GM19324 (cell line): ENCODE data around the gene PMF1.
A peak's percentile ranks its signal among the peaks of the same experiment; 100 is the strongest.
"Not testable (repeated sequence)": the region's sequence is repeated elsewhere in the genome, so short reads cannot be mapped to it uniquely, and the experiment has no call there.

Experiments used
- ATAC-seq: cut with Tn5 transposase; IDR thresholded peaks from one replicate; pipeline ENCODE4 v1.9.1; 2021; ENCODE audit warnings: mild to moderate bottlenecking, moderate library complexity; ENCODE audit not compliant: unreplicated experiment, low FRiP score

Gene PMF1

GRCh38 chr1:156195853-156196252, 17.0 kb upstream of the PMF1 start:
- ATAC-seq: no peak

DNA sequence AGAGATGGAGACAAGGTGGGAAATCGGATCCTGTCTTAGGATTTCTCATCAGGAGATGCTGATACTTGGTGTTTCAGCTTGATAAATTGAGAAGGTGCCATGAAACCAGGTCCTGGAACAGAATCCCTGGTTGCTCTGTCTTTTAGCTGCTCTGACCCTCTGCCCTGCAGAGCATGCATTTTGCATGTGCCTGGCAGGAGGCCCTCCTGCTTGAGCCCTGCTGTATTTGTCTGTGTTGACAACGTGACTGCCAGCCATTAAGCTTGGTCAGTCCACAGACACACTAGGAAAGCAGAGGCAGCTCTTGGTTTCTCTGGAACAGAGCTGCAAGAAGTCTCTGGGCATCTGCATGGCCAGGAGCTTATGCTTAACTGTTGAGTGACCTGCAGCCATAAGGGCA, 16.4 kb upstream of the PMF1 start:
- ATAC-seq: no peak

DNA sequence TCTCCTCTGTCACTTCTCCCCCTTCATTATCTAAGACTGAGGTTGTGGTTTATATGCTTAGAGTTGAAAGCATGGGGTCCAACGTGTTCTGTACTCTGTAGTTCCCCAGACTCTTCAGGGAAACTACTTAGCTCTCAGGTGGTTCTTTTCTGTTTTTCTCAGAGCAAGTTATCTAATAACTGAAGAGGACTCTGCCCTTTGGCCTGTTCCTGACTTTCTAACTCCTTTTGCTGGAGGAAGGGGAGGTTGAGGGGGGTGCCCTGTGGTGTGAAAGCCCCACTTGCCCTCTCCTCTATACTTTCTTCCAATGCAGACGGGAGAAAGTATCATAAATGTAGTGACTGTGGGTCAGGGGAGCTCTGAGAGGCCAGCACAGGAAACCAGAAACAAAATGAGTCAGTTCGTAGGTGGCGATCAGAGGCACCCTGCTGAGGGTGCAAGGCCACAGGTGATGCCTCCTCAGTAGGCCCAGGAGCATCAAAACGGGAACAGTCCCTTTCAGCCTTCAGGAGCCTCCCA, 13.9 kb upstream of the PMF1 start:
- no peak for ATAC-seq

DNA sequence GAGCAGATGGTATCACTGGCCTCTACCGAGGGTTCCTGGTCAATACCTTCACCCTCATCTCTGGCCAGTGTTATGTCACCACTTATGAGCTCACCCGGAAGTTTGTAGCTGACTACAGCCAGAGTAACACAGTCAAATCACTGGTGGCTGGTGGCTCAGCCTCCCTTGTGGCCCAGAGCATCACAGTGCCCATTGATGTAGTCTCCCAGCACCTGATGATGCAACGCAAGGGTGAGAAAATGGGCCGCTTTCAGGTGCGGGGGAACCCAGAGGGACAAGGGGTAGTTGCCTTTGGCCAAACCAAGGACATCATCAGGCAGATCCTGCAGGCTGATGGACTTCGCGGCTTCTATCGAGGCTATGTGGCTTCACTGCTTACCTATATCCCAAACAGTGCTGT, 12.8 kb upstream of the PMF1 start:
- ATAC-seq: no peak

- no peak for ATAC-seq
Observed at GRCh38 chr1:156203331-156203730, 9.5 kb upstream of the PMF1 start.

- no peak for ATAC-seq
Observed at GRCh38 chr1:156204686-156205085, 8.1 kb upstream of the PMF1 start.

GRCh38 chr1:156211243-156211642, 1.6 kb upstream of the PMF1 start:
- ATAC-seq: no peak

DNA sequence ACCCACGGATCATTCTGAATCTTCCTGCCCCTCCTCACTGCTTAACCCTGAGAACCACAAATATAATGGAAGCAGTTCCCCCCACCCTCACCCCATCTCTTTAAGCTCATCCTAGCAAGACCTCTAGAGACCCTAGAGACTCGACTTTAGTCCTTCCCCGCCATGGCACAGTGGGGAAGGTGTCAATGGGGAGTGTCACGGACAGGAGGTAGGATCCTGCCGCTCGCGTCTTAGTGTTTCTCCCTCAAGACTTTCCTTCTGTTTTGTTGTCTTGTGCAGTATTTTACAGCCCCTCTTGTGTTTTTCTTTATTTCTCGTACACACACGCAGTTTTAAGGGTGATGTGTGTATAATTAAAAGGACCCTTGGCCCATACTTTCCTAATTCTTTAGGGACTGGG, 677 bp upstream of the PMF1 start:
- ATAC-seq: no peak

- no peak for ATAC-seq
Observed at GRCh38 chr1:156213644-156213966, 798 bp downstream of the PMF1 start.

DNA sequence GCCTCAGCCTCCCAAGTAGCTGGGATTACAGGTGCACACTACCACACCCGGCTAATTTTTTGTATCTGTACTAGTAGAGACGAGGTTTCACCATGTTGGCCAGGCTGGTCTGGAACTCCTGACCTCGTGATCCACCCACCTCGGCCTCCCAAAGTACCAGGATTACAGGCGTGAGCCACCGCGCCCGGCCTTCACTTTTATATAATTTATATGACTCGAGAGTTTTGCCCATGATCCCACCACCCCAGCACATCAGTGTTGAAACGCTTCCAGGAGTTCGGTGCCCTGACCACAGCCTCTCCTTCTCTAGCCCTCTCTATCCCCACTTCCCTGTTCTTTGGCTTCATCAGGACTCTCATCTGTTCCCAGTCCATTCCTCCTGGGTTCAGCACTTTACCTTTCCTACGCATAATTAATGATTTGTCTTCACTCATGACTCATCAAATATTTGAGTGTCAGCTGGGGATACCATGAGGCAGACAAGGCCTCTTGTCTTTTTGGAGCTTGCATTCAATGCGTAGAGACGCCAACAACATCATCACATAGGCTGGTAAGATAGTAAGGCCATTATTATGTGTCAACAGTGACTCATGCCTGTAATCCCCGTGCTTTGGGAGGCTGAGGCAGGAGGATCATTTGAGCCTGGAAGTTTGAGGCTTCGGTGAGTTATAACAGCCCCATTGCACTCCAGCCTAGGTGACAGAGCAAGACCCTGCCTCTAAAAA, 1.4 kb downstream of the PMF1 start:
- ATAC-seq: no peak

DNA sequence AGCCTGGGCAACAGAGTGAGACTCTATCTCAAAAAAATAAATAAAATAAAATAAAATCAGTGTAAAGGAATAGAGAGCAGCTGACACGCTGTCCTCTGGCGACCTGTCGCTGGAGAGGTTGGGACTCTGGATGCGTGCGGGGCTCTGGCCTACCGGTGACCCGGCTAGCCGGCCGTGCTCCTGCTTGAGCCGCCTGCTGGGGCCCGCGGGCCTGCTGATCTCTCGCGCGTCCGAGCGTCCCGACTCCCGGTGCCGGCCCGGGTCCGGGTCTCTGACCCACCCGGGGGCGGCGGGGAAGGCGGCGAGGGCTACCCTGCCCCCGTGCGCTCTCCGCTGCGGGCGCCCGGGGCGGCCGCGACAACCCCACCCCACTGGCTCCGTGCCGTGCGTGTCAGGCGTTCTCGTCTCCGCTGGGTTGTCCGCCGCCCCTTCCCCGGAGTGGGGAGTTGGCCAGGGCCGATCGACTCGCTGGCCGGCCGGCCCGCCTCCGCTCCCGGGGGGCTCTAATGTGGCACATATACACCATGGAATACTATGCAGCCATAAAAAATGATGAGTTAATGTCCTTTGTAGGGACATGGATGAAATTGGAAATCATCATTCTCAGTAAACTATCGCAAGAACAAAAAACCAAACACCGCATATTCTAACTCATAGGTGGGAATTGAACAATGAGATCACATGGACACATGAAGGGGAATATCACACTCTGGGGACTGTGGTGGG, 3.7 kb downstream of the PMF1 start:
- not testable (repeated sequence) for ATAC-seq

GRCh38 chr1:156217871-156218270, 5.1 kb downstream of the PMF1 start:
- ATAC-seq: no peak

DNA sequence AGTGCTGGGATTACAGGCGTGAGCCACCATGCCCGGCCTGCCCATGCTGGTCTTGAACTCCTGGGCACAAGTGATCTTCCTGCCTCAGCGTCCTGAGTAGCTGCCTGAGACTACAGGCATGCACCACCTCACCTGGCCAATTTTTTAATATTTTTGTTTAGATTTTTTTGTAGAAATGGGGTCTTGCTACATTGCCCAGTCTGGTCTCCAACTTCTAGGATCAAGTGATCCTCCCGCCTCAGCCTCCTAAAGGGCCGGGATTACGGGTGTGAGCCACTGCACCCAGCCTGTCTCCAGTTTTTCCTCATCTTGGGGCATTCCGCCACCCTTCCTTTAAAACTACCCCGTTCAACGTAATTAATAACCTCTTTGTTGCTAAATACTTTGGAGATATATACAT, 7.4 kb downstream of the PMF1 start:
- ATAC-seq: no peak

GRCh38 chr1:156221986-156222692, 9.3 kb downstream of the PMF1 start:
- no peak for ATAC-seq

- ATAC-seq: no peak
Observed at GRCh38 chr1:156225677-156226014, 12.8 kb downstream of the PMF1 start.

GRCh38 chr1:156226116-156226538, 13.3 kb downstream of the PMF1 start:
- ATAC-seq: peak; percentile 64

- ATAC-seq: no peak
Observed at GRCh38 chr1:156226782-156227181, 14.0 kb downstream of the PMF1 start.

GRCh38 chr1:156228501-156228900, 15.7 kb downstream of the PMF1 start:
- ATAC-seq: no peak

GRCh38 chr1:156229809-156230472, 17.1 kb downstream of the PMF1 start:
- no peak for ATAC-seq

DNA sequence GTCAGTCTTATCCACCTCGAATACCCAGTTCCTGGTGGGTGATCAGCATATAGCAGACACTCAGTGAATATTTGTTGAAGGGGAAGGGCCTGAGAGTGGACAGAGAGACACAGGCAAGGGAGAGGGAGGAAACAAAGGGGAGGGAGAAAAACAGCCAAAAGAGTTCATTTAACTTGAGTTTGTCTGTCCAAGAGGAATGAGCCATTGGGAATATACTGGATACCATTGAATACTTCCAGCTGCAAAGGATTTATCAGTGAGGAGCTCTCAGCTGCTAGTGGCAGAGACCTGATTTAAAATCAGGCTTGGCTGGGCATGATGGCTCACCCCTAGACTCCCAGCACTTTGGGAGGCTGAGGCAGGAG, 17.6 kb downstream of the PMF1 start:
- no peak for ATAC-seq
